HG03457 (cell line): Measurements from ENCODE around the gene VAV2.

ENCODE experiments used
- ATAC-seq: cut with Tn5 transposase; IDR thresholded peaks from one replicate; pipeline ENCODE4 v1.9.1; 2021; ENCODE audit warnings: moderate number of reproducible peaks; ENCODE audit not compliant: unreplicated experiment

VAV2 gene

GRCh38 chr9:133879615-133880014 lies 112.5 kb downstream of the VAV2 start:
- ATAC-seq = no peak

DNA sequence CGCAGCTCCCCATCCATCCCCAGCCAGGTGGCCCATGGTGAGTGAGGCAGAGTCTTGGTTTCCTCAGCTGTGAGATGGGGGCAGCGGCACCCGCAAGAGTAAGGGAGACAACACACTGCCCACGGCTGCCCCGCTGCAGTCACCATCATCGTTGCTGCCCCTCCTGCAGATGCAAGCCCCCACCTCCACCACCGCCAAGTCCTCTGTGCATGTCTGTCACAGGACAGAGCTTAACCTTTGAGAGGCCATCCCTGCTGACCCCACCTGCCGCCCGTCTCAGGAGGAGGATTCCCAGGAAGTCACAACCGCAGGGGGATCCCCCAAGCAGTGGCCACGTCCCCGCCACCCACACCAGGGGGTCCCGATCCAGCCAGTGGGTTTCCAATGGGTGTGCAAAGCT lies 113.7 kb downstream of the VAV2 start:
- ATAC-seq = no peak

DNA sequence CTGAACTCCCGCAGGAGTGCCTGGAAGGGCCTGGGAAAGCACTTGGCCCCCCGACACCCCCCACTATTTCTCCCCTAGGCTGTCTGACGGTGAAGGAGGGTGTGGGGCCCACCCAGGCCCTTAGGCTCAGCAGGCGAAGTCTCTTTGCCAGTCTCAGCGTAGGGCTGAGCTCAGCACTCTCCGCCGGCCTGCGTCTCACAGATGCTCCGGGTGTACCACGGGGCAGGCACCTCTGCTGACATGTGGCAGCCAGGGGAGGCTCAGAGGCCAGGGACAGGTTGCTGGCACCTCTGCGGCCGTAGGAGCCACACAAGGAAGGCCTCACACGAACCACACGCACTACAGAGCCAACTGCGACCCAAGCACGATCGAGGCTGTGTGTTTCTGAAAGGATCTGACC lies 114.2 kb downstream of the VAV2 start:
- no peak for ATAC-seq

DNA sequence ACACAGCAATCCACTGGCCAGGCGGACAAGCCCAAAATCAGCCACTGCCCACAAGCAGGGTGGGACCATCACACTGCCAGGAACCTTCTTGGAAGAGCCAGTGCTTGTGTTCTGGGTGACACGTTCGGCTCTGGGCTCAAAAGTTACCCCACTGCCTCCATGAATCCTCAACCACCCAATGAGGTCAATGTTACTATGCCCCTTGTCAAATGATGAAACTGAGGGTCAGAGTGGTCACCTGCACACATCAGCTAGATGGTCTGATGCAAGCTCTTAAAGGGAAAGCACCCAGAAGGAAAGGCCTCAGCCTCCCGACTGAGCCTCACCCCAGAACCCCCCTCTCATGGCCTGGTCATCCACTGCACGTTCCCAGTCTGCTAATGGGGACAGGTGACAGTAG lies 114.8 kb downstream of the VAV2 start:
- no peak for ATAC-seq

DNA sequence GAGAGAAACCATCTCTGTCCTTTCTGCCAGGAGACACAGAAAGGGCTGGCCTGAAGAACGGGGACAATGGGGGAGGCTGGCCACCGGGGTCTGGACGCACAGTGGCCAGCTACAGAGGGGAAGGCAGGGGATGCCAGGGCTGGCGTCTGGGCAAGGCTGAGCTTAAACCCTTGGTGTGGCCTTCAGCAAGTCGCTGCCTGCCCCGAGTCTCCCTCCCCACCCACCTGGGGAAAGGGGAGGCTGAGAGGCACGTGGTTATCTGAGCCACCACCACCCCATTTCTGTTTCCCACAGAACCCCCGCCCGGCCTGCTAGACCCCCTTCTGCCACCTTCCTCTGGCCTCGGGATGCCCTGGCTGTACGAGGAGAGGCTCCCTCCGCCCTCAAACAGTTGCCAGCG lies 115.3 kb downstream of the VAV2 start:
- no peak for ATAC-seq

- ATAC-seq = no peak
Measured at GRCh38 chr9:133876144-133876543, 116.0 kb downstream of the VAV2 start.

DNA sequence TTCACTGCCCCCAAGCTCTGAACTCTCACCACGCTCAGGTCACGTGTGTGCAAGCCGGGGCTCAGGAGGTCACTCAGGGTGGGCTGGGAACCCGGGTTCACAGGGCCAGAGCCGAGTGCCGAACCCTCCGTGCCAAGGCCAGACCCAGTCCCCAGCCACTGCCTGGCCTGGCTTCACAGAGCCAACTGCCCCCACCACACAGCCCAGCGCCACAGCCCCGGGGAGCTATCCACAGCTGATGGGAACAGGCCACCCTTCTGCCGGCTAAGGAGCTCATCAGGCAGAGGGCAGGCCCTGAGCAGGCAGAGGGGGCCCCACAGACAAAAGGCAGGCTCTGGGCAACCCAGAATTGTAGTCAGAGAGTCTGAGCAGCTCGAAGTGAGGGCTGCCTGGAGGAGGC lies 117.0 kb downstream of the VAV2 start:
- ATAC-seq = no peak

- ATAC-seq = no peak
Measured at GRCh38 chr9:133874659-133875058, 117.5 kb downstream of the VAV2 start.

DNA sequence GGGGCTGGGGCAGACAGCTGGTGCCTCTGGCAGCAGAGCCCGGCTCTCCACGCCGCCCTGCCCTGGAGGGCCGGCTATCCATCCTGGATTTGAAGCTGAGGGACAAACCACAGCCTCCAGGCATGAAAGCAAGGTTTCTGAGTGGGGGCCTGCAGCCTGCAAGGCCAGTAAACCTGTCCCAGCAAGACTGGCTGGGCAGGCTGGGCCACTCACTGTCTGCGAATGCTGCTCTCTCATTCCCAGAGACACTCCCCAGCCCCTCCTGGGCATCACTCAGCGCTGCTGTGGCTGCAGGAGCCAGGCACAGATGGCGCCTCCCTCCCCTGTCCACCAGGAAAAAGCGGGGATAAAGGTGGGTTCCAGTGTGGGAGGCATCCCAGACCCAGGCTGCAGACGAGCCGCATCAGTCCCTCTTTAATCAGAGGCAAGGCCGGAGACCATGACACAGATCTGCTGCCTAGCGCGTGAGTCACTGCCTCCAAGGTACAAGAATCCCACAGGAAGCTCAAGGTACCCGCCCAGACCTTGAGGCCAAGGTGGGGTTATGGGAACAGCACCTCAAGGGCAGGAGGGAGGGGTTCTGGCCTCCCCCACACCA lies 118.0 kb downstream of the VAV2 start:
- ATAC-seq = no peak

DNA sequence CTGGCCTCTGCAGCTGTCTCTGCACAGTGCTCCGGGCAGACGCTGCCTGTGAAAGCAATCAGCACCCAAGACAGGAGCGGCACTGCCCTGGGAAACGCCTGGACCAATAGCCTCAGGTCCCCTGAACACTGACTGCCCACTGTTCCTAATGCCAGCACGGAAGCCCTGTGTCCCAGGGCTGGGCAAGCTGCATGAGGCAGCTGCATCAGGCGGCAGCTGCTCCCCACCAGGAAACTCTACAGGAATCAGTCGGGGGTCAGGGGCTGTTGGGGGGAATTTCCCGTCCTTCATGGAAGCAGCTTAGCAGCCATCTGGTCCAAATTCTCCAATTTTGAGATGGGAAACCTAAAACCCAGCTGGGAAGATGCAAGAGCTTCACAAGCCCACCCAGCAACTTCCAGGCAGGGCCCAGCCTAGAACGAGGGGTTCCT lies 118.6 kb downstream of the VAV2 start:
- no peak for ATAC-seq

- ATAC-seq = no peak
Measured at GRCh38 chr9:133873009-133873408, 119.1 kb downstream of the VAV2 start.

DNA sequence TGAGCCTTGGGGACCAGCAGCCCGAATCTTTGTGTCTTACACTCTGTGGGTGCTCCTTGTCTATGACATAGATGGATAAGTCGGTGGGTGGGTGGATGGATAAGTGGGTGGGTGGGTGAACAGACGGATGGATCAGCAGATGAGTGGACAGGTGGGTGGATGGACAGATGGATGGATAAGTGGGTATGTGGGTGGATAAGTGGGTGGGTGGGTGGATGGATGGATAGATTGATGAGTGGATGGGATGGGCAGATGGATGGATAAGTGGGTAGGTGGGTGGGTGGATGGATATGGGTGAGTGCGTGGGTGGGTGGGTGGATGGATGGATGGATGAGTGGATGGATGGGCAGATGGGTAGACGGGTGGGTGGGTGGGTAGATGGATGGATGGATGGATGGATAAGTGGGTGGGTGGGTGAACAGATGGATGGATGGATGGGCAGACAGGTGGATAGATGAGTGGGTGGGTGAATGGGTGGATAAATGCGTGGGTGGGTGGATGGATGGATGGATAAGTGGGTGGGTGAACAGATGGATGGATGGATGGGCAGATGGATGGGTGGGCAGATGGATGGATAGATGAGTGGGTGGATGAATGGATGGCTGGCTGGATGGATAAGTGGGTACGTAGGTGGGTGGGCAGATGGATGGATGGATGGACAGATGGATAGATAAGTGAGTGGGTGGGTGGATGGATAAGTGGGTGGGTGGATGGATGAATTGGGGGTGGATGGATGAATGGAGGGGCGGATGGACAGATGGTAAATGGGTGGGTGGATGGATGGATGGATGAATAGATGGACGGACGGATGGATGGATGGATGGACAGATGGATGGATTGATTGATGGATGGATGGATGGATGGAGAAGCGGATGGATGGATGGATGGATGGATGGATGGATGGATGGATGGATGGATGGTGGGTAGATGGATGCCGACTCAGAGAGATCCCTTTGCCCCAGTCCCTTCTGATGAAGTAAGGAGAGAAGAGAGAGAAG lies 121.2 kb downstream of the VAV2 start:
- no peak for ATAC-seq

DNA sequence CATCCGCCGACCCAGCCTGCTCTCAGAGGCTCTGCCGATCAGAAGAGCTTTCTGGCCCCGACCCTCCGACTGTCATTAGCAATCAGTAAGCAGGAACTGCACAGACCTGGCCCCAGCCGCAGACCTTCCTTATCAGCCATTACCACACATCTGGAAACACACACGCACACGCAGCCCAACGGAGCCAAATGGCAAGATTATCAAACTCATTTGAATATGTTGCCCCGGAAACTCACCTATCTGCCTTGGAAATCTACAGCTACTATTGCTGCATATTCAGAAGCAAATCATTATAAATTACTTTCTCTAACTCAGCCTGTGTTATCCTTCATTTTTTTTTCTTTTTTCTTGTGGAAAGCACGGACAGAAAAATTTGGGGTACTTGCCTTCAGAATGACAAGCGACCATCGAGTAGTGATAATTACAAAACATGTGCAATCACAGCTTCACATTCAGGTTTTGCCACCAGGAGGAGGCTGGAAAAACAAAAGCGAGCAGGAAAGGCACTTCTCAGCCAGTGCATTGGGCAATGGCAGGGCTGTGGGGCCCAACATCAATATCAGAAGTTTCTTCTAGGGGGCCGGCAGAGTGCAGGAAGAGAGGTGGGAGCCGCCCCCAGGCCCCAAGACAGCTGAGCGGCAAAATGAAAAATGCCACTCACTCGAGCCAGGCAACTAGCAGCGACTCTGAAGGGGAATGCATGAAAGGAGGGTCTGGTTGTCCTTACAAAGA lies 122.3 kb downstream of the VAV2 start:
- no peak for ATAC-seq

DNA sequence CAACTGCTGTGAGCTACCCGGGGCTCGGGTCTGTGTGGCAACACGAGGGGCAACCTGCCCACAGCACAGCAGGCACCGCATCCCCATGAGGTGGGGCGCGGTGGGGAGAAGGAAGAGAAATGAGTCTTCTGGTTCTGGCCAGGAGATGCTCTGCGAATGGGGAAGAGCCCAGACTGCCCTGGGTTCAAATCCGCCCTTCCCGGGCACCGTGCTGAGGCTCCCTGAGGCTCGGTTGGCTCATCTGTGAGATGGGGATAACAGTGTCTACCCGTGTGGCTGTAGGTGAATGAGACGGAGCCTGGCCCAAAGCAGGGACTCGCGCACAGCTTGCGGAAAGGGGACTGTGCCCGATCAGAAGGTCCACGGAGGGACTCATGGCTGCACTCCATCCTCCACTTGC lies 123.9 kb downstream of the VAV2 start:
- no peak for ATAC-seq

DNA sequence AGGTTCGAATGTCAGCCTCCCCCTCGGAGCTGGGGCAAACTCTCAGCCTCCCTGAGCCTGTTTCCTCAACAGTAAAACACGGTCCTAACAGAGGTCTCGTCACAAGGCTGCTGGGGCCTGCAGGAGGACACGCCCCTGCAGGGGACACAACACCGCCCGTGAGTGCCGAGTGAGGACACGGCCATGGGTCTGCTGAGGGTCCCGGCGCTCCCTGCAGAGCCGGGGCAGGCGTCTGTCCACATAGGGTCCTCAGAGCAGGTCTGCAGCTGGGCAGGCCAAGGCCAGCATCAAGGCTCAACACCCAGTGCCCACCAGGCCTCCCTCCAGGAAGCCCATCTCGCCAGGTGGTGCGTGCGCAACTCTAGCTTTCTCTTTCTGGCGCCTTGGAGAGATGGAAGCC lies 125.2 kb downstream of the VAV2 start:
- ATAC-seq = no peak

DNA sequence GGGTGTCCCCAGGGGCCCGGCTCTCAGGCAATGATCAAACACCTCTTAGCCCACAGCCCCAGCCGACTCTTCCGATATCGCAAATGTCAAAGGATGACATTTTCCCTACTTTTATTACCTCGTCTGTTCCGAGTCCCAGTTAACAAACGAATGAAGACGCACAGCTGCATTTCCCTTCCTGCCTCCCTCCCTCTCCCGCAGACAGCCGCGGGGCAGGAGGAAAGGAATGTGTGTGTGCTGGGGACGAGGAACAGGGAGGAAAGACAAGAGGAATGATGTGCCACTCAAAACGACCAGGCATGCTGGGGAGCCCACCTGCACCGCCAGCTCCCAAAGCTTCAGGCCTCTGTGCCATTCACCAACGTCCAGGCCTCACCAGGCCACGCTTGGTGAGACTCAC lies 128.1 kb downstream of the VAV2 start:
- ATAC-seq = no peak

DNA sequence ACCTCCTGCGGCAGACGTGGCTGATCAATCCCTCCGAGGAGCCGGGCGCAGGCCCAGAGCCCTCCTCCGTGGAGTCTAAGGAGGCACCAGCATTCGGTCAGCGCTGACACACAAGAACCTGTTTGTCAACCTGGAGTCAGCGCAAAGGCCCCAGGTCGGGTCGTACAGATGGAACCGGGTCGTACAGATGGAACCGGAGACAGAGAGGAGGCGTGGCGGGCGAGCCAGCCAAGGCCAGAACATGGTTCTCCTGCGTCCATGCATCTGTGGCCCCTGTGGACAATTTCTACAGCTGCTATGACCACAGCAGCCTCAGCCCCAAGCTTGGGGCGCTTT lies 128.9 kb downstream of the VAV2 start:
- no peak for ATAC-seq

- ATAC-seq = no peak
Measured at GRCh38 chr9:133862585-133863256, 129.4 kb downstream of the VAV2 start.

GRCh38 chr9:133861692-133862091 lies 130.4 kb downstream of the VAV2 start:
- no peak for ATAC-seq

GRCh38 chr9:133861086-133861485 lies 131.0 kb downstream of the VAV2 start:
- ATAC-seq = no peak

DNA sequence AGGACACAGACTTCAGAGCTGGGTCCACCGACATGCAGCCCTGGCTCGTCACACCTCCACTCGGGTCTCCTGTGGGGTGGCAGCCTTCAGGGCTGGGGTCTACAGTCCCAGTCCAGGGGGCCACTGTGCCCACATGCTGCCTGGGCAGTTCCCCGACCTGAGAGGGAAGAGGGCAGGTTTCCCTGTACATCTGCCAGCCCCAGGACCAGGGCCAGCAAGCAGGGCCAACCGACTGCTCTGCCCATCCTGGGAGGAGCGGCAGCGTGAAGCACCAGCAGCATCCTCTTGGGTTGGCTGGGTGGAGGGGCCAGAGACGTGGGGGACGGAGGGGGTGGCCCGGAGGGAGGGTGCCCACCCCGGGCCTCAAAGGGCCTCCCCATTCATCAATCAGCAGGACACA lies 133.4 kb downstream of the VAV2 start:
- no peak for ATAC-seq
